Astrocyte (in vitro differentiated cells and primary cell): ENCODE measurements around the gene CNTN5.

Experiments
- EZH2 ChIP-seq: IDR thresholded peaks from 2 replicates; pipeline ENCODE4 v1.6.1; 2012; ENCODE audit warnings: mild to moderate bottlenecking, low read length, inconsistent platforms; ENCODE audit not compliant: insufficient read depth
- TF ChIP-seq, protein P1 (sequence below): IDR thresholded peaks from 2 replicates; pipeline ENCODE4 v1.5.1; 2011; ENCODE audit warnings: low read depth, mild to moderate bottlenecking, inconsistent platforms, low read length, moderate library complexity; ENCODE audit not compliant: insufficient read depth

GRCh38 chr11:100203789-100204188 is 1183.0 kb downstream of the CNTN5 start:
- TF ChIP-seq, protein P1, sequence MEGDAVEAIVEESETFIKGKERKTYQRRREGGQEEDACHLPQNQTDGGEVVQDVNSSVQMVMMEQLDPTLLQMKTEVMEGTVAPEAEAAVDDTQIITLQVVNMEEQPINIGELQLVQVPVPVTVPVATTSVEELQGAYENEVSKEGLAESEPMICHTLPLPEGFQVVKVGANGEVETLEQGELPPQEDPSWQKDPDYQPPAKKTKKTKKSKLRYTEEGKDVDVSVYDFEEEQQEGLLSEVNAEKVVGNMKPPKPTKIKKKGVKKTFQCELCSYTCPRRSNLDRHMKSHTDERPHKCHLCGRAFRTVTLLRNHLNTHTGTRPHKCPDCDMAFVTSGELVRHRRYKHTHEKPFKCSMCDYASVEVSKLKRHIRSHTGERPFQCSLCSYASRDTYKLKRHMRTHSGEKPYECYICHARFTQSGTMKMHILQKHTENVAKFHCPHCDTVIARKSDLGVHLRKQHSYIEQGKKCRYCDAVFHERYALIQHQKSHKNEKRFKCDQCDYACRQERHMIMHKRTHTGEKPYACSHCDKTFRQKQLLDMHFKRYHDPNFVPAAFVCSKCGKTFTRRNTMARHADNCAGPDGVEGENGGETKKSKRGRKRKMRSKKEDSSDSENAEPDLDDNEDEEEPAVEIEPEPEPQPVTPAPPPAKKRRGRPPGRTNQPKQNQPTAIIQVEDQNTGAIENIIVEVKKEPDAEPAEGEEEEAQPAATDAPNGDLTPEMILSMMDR, result no peak
- TF ChIP-seq EZH2, result no peak
